ENCODE data around the gene ZMYND11.
A peak's percentile ranks its signal among the peaks of the same experiment; 100 is the strongest.

The ZMYND11 gene

GRCh38 chr10:90161-90560 lies 45.1 kb upstream of the ZMYND11 start:
- Mint-ChIP-seq H3K27me3 (ENCODE audit: low read depth) (peaks cover 12% of the 10 kb centered on the region), H3K9me3 (peaks cover 9% of the 10 kb centered on the region), H3K27ac (no peak overlapping the region), H3K4me1 (no peaks in the 10 kb centered on the region), H3K4me3 (no peak overlapping the region), H3K36me3 (ENCODE audit: low read depth) (peaks cover 3% of the 10 kb centered on the region)
- no peak for TF ChIP-seq CTCF (IDR thresholded peaks at IDR 0.05; ENCODE audit: unreplicated experiment in 3 of 3)

GRCh38 chr10:91313-91712 lies 43.9 kb upstream of the ZMYND11 start:
- Mint-ChIP-seq H3K4me3 (no peak overlapping the region), H3K27ac (peak overlapping the region in 1 of 3 experiments; percentile 96), H3K36me3 (ENCODE audit: low read depth) (peaks cover 3% of the 10 kb centered on the region), H3K4me1 (no peaks in the 10 kb centered on the region), H3K9me3 (peaks cover 14% of the 10 kb centered on the region), H3K27me3 (ENCODE audit: low read depth) (peaks cover 12% of the 10 kb centered on the region)
- TF ChIP-seq CTCF (IDR thresholded peaks at IDR 0.05; ENCODE audit: unreplicated experiment in 3 of 3): no peak

- H3K4me3 Mint-ChIP-seq: no peak overlapping the region
- H3K9me3 Mint-ChIP-seq: peaks cover 18% of the 10 kb centered on the region
- TF ChIP-seq CTCF (IDR thresholded peaks at IDR 0.05; ENCODE audit: unreplicated experiment in 3 of 3): no peak
- peaks cover 6% of the 10 kb centered on the region for H3K36me3 Mint-ChIP-seq (ENCODE audit: low read depth)
- peak overlapping the region in 2 of 3 experiments; percentile 83 to 96 for H3K27ac Mint-ChIP-seq
- H3K27me3 Mint-ChIP-seq (ENCODE audit: low read depth): peaks cover 12% of the 10 kb centered on the region
- H3K4me1 Mint-ChIP-seq: no peaks in the 10 kb centered on the region
Observed at GRCh38 chr10:92153-92552, 43.1 kb upstream of the ZMYND11 start.

GRCh38 chr10:92846-93245 lies 42.4 kb upstream of the ZMYND11 start:
- peak overlapping the region in 1 of 3 experiments; percentile 33 for H3K4me3 Mint-ChIP-seq
- no peaks in the 10 kb centered on the region for H3K4me1 Mint-ChIP-seq
- peaks cover 8% of the 10 kb centered on the region for H3K36me3 Mint-ChIP-seq (ENCODE audit: low read depth)
- H3K27me3 Mint-ChIP-seq (ENCODE audit: low read depth): peaks cover 12% of the 10 kb centered on the region
- TF ChIP-seq CTCF (IDR thresholded peaks at IDR 0.05; ENCODE audit: unreplicated experiment in 3 of 3): no peak
- peaks cover 24% of the 10 kb centered on the region for H3K9me3 Mint-ChIP-seq
- H3K27ac Mint-ChIP-seq: peak overlapping the region; percentile 79 to 96 (median 83)

- TF ChIP-seq CTCF (IDR thresholded peaks at IDR 0.05; ENCODE audit: unreplicated experiment in 3 of 3): no peak
- H3K27ac Mint-ChIP-seq: no peak overlapping the region
- H3K9me3 Mint-ChIP-seq: peaks cover 30% of the 10 kb centered on the region
- peaks cover 4% of the 10 kb centered on the region for H3K27me3 Mint-ChIP-seq (ENCODE audit: low read depth)
- no peaks in the 10 kb centered on the region for H3K4me1 Mint-ChIP-seq
- peaks cover 8% of the 10 kb centered on the region for H3K36me3 Mint-ChIP-seq (ENCODE audit: low read depth)
- no peak overlapping the region for H3K4me3 Mint-ChIP-seq
Observed at GRCh38 chr10:94613-95012, 40.6 kb upstream of the ZMYND11 start.

GRCh38 chr10:95356-96115 lies 39.7 kb upstream of the ZMYND11 start:
- no peaks in the 10 kb centered on the region for H3K4me1 Mint-ChIP-seq
- no peak for TF ChIP-seq CTCF (IDR thresholded peaks at IDR 0.05; ENCODE audit: unreplicated experiment in 3 of 3)
- H3K36me3 Mint-ChIP-seq (ENCODE audit: low read depth): peaks cover 8% of the 10 kb centered on the region
- H3K27ac Mint-ChIP-seq: no peak overlapping the region
- H3K27me3 Mint-ChIP-seq (ENCODE audit: low read depth): peaks cover 3% of the 10 kb centered on the region
- H3K9me3 Mint-ChIP-seq: peaks cover 30% of the 10 kb centered on the region
- H3K4me3 Mint-ChIP-seq: no peak overlapping the region
